HepG2 (cell line): ENCODE data around the gene ADAM8. TPM values are rescaled to one million over a fixed set of nuclear protein-coding genes. Genes with fewer than 3 reads are reported as not detected.
A peak's percentile ranks its signal among the peaks of the same experiment; 100 is the strongest.

Experiments used
- ATAC-seq: fragments of 200-7000 bp; cut with Tn5 transposase; 3 replicates; pipeline ENCODE4 v1.9.1; 2020; ENCODE audit warnings: mild to moderate bottlenecking, moderate library complexity
- BruUV-seq: library from RNA; stranded (reverse); fragments of 400-500 nt; replicated peaks from 2 replicates; lab custom pipeline; 2021; lab: Mats Ljungman, UMichigan
- CTCF ChIA-PET: fragments of 300-600 bp; formaldehyde crosslinking; extraction: SDS; loops from one replicate; lab custom pipeline; 2021; ENCODE audit warnings: low total read pairs, inconsistent platforms, low intra/inter-chr PET ratio; lab: Yijun Ruan, JAX
- POLR2A ChIA-PET: fragments of 350-600 bp; sonication (Branson Sonifier 250); formaldehyde crosslinking; loops from one replicate; lab custom pipeline; 2020; ENCODE audit warnings: antibody characterized with exemption, inconsistent platforms; lab: Yijun Ruan, JAX
- DNase-seq: peaks from one replicate; pipeline ENCODE4 v3.0.0-alpha.2; 2015; ENCODE audit warnings: low spot score
- FAIRE-seq: peaks from 3 replicates; lab custom pipeline; 2011; peaks lifted over from hg19 to GRCh38; lab: Jason Lieb, UNC
- H2AFZ ChIP-seq: one replicate; pipeline ENCODE4 v1.6.1; 2011; ENCODE audit warnings: low read length, inconsistent platforms
- H3K27ac ChIP-seq: fragments of 300-600 bp; 3 replicates; pipeline ENCODE4 v1.8.0; 2011; ENCODE audit warnings: mixed run types, mild to moderate bottlenecking, mixed read lengths, low read length, inconsistent platforms; ENCODE audit not compliant: insufficient read depth; ENCODE audit errors: extremely low read length
- H3K27me3 ChIP-seq, 2 experiments: fragments of 200-600 bp in 1 of 2; 2 replicates in 1 of 2; 3 replicates in 1 of 2; pipeline versions ENCODE4 v1.6.0 to v1.8.0; 2011; ENCODE audit warnings: low read length in 2 of 2, mild to moderate bottlenecking in 2 of 2, moderate library complexity in 2 of 2, inconsistent platforms in 1 of 2; ENCODE audit not compliant: insufficient read depth in 2 of 2, control insufficient read depth in 1 of 2
- H3K36me3 ChIP-seq, 2 experiments: fragments of 200-600 bp in 1 of 2; replicated peaks in 1 of 2; 2 replicates in 1 of 2; 3 replicates in 1 of 2; pipeline versions ENCODE4 v1.5.1 to v1.8.0; 2011; ENCODE audit warnings: low read length in 2 of 2, inconsistent platforms in 1 of 2; ENCODE audit not compliant: insufficient read depth in 2 of 2, control insufficient read depth in 1 of 2
- H3K4me1 ChIP-seq: 2 replicates; pipeline ENCODE4 v1.5.1; 2012; ENCODE audit warnings: low read length, inconsistent platforms; ENCODE audit not compliant: insufficient read depth
- H3K4me2 ChIP-seq: 2 replicates; pipeline ENCODE4 v1.6.0; 2011; ENCODE audit warnings: low read depth, low read length, inconsistent platforms
- H3K4me3 ChIP-seq, 3 experiments: fragments of 200-600 bp in 1 of 3; sonication (generic), shearing (Covaris generic) in 1 of 3; replicated peaks in 1 of 3; 2 replicates each; pipeline ENCODE4 v1.5.1; 2011 to 2016; ENCODE audit warnings: low read length in 3 of 3, inconsistent platforms in 2 of 3, low read depth in 2 of 3, mild to moderate bottlenecking in 2 of 3, control low read depth in 1 of 3, mixed read lengths in 1 of 3; ENCODE audit not compliant: insufficient read depth in 1 of 3
- H3K79me2 ChIP-seq: one replicate; pipeline ENCODE4 v1.6.1; 2011; ENCODE audit warnings: low read length, inconsistent platforms; ENCODE audit not compliant: insufficient read depth
- H3K9ac ChIP-seq: 2 replicates; pipeline ENCODE4 v1.6.0; 2011; ENCODE audit warnings: mild to moderate bottlenecking, low read depth, low read length, inconsistent platforms; ENCODE audit not compliant: insufficient read depth
- H3K9me3 ChIP-seq: 2 replicates; pipeline ENCODE4 v1.5.1; 2012; ENCODE audit warnings: mild to moderate bottlenecking, low read length
- H4K20me1 ChIP-seq: 2 replicates; pipeline ENCODE4 v1.6.0; 2011; ENCODE audit warnings: inconsistent platforms, mild to moderate bottlenecking, low read length, moderate library complexity; ENCODE audit not compliant: insufficient read depth
- AGO2 ChIP-seq: fragments of 200-400 bp; formaldehyde crosslinking; optimal IDR thresholded peaks from 2 replicates; pipeline ENCODE3; 2017; ENCODE audit warnings: mild to moderate bottlenecking, low read depth, low read length, moderate library complexity
- SOX5 ChIP-seq: IDR thresholded peaks from 2 replicates; pipeline ENCODE4 v1.6.1; 2016; ENCODE audit warnings: borderline replicate concordance
- ZNF432 ChIP-seq: sonication (generic); formaldehyde crosslinking; IDR thresholded peaks from 2 replicates; pipeline ENCODE4 v1.5.0; 2020; ENCODE audit warnings: missing genetic modification reagents, mild to moderate bottlenecking, borderline replicate concordance
- WGBS: methylation state at CpG from one replicate; pipeline ENCODE4 v1.1.6; 2017; ENCODE audit warnings: low lambda C conversion rate; 5-methylcytosine and 5-hydroxymethylcytosine counted together
- in situ Hi-C: cut with HindIII; loops from 2 replicates; pipeline ENCODE4 v1.10.0; 2017; ENCODE audit warnings: low pct_unique_long_range_greater_than_20kb; ENCODE audit not compliant: extremely low pct_ligation_motif_present
- intact Hi-C: fragments of 100-400 bp; cut with micrococcal nuclease; formaldehyde crosslinking; loops from one replicate; pipeline ENCODE4 v1.10.0; 2022; ENCODE audit not compliant: unreplicated experiment
- polyA plus RNA-seq, 8 experiments: library from polyadenylated mRNA; depleted of rRNA in 3 of 8; stranded (reverse) in 7 of 8; unstranded in 1 of 8; fragments of >200 nt; fragmentation: Illumina TruSeq in 4 of 8; extraction: Trizol in 4 of 8; gene quantifications; 2 replicates each; pipeline versions ENCODE4 v1.2.1 to v1.2.3, GENCODE V29; 2011 to 2016; ENCODE audit warnings: low read depth in 4 of 8, missing spikeins in 1 of 8, mixed read lengths in 1 of 8; ENCODE audit not compliant: insufficient read depth in 1 of 8
- total RNA-seq, 5 experiments: library from RNA; depleted of rRNA; stranded (reverse); fragments of >200 nt; fragmentation: Illumina TruSeq; extraction: Trizol; gene quantifications; 2 replicates each; pipeline ENCODE4 v1.2.3, GENCODE V29; 2016; ENCODE audit warnings: low read depth in 1 of 5

ADAM8 gene
- total and polyA plus RNA-seq, 2 of the 13 experiments (the other 11 are each of a cell fraction or from before 2014, with no cell fraction given): 0.24 to 0.93 TPM

GRCh38 chr10:133280391-133281059 is 3.9 kb upstream of the ADAM8 start:
- in situ Hi-C loops (no loop called here), intact Hi-C loops (no loop called here)
- no peak overlapping the region for H3K27ac ChIP-seq
- H3K27me3 ChIP-seq: peaks cover 0 to 10% of the 10 kb centered on the region in 2 experiments; a peak in 3 of 5 replicates
- peaks cover 7% of the 10 kb centered on the region; the same call in 1 of the 2 replicates for H4K20me1 ChIP-seq
- no peak for FAIRE-seq
- TF ChIP-seq ZNF432 (CRISPR knock-in tag) (no peak), AGO2 (peak; percentile 24)
- WGBS: 88% methylated on average over 9 of the region's 10 CpGs
- ATAC-seq: no peak
- H3K4me1 ChIP-seq: peaks cover 23% of the 10 kb centered on the region
- no peak overlapping the region for H3K9ac ChIP-seq
- peaks cover 22 to 41% of the 10 kb centered on the region in 2 experiments; a peak in 4 of 5 replicates for H3K36me3 ChIP-seq
- DNase-seq: no peak
- ChIA-PET POLR2A (no interaction called here), CTCF (no interaction called here)
- no peak overlapping the region for H3K4me3 ChIP-seq
- no peak overlapping the region for H2AFZ ChIP-seq
- no peaks in the 10 kb centered on the region for H3K9me3 ChIP-seq
- H3K79me2 ChIP-seq: no peaks in the 10 kb centered on the region
- no peak overlapping the region for H3K4me2 ChIP-seq
- no TSS peak for BruUV-seq

GRCh38 chr10:133279326-133280226 is 2.9 kb upstream of the ADAM8 start:
- TF ChIP-seq AGO2 (peak; percentile 5), SOX5 (CRISPR knock-in tag) (no peak)
- H3K4me1 ChIP-seq: peaks cover 23% of the 10 kb centered on the region
- no peak overlapping the region for H3K4me3 ChIP-seq
- ChIA-PET POLR2A (no interaction called here), CTCF (no interaction called here)
- H2AFZ ChIP-seq: no peak overlapping the region
- WGBS: 91% methylated on average over 16 of the region's 24 CpGs
- H3K79me2 ChIP-seq: no peaks in the 10 kb centered on the region
- in situ Hi-C loops (no loop called here), intact Hi-C loops (no loop called here)
- H3K36me3 ChIP-seq: peaks cover 20 to 34% of the 10 kb centered on the region in 2 experiments; a peak in 4 of 5 replicates
- no TSS peak for BruUV-seq
- peaks cover 7% of the 10 kb centered on the region; the same call in 1 of the 2 replicates for H4K20me1 ChIP-seq
- no peak overlapping the region for H3K4me2 ChIP-seq
- no peaks in the 10 kb centered on the region for H3K9me3 ChIP-seq
- ATAC-seq (no peak), FAIRE-seq (no peak), DNase-seq (no peak)
- H3K9ac ChIP-seq: no peak overlapping the region
- H3K27ac ChIP-seq: no peak overlapping the region
- H3K27me3 ChIP-seq: peaks cover 0 to 20% of the 10 kb centered on the region in 2 experiments; a peak in 3 of 5 replicates
